BE2C (cell line): ENCODE data around the gene SFMBT2.
"Not testable (repeated sequence)": the region's sequence is repeated elsewhere in the genome, so short reads cannot be mapped to it uniquely, and the experiment has no call there.

Experiments
- DNase-seq: peaks from one replicate; pipeline ENCODE4 v3.0.0-alpha.2; 2020
- H3K27me3 ChIP-seq: fragments of 250-450 bp; sonication (Bioruptor Pico); 2 replicates; pipeline ENCODE4 v1.5.1; 2020; ENCODE audit warnings: mild to moderate bottlenecking
- H3K36me3 ChIP-seq: fragments of 250-450 bp; sonication (Bioruptor Pico); 2 replicates; pipeline ENCODE4 v1.5.1; 2020; ENCODE audit warnings: mild to moderate bottlenecking
- H3K4me1 ChIP-seq: fragments of 250-450 bp; sonication (Bioruptor Pico); 2 replicates; pipeline ENCODE4 v1.5.1; 2020
- H3K4me3 ChIP-seq: 2 replicates; pipeline ENCODE4 v1.5.1; 2011; ENCODE audit warnings: low read depth, low read length
- H3K9me3 ChIP-seq: fragments of 250-450 bp; sonication (Bioruptor Pico); 2 replicates; pipeline ENCODE4 v1.5.1; 2020
- TF ChIP-seq, protein P1 (sequence below): IDR thresholded peaks from 2 replicates; pipeline ENCODE4 v1.5.1; 2012; ENCODE audit warnings: mild to moderate bottlenecking, low read depth, low read length

The SFMBT2 gene

GRCh38 chr10:7397049-7398035, 13.5 kb downstream of the SFMBT2 start:
- no peaks in the 10 kb centered on the region for H3K4me1 ChIP-seq
- TF ChIP-seq, protein P1, sequence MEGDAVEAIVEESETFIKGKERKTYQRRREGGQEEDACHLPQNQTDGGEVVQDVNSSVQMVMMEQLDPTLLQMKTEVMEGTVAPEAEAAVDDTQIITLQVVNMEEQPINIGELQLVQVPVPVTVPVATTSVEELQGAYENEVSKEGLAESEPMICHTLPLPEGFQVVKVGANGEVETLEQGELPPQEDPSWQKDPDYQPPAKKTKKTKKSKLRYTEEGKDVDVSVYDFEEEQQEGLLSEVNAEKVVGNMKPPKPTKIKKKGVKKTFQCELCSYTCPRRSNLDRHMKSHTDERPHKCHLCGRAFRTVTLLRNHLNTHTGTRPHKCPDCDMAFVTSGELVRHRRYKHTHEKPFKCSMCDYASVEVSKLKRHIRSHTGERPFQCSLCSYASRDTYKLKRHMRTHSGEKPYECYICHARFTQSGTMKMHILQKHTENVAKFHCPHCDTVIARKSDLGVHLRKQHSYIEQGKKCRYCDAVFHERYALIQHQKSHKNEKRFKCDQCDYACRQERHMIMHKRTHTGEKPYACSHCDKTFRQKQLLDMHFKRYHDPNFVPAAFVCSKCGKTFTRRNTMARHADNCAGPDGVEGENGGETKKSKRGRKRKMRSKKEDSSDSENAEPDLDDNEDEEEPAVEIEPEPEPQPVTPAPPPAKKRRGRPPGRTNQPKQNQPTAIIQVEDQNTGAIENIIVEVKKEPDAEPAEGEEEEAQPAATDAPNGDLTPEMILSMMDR: no peak
- H3K27me3 ChIP-seq: no peaks in the 10 kb centered on the region
- no peaks in the 10 kb centered on the region for H3K9me3 ChIP-seq
- no peaks in the 10 kb centered on the region for H3K36me3 ChIP-seq
- H3K4me3 ChIP-seq: no peak overlapping the region
- no peak for DNase-seq

- H3K27me3 ChIP-seq, DNase-seq, H3K4me1 ChIP-seq, H3K36me3 ChIP-seq, H3K4me3 ChIP-seq, H3K9me3 ChIP-seq: not testable (repeated sequence)
These were observed 18.5 kb downstream of the SFMBT2 start for GRCh38 chr10:7392301-7392700.

DNA sequence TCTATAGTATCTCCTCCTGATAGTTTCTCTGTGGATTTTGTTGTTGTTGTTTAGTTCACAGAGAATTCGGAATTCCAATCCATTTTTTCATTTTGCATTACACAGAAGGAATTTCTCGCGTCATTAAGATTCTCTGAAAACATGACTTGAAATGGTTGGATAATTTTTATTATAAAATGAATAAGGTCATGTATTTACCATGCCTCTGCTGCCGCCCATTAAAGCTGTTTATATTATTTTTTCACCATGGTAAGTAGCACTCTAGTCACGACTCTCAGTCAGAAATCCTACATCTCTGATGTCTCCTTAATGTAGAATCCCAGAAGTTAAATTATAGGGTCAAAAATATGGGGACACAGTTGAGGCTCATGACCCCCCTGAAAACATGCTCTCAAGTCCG, 19.1 kb downstream of the SFMBT2 start:
- H3K36me3 ChIP-seq: no peaks in the 10 kb centered on the region
- no peaks in the 10 kb centered on the region for H3K4me1 ChIP-seq
- no peak overlapping the region for H3K4me3 ChIP-seq
- TF ChIP-seq, protein P1: no peak
- DNase-seq: no peak
- no peaks in the 10 kb centered on the region for H3K9me3 ChIP-seq
- no peaks in the 10 kb centered on the region for H3K27me3 ChIP-seq

GRCh38 chr10:7390689-7391110, 20.1 kb downstream of the SFMBT2 start:
- H3K4me1 ChIP-seq, H3K4me3 ChIP-seq: not testable (repeated sequence)

GRCh38 chr10:7389844-7390243, 21.0 kb downstream of the SFMBT2 start:
- H3K36me3 ChIP-seq: no peaks in the 10 kb centered on the region
- no peak overlapping the region for H3K4me3 ChIP-seq
- TF ChIP-seq, protein P1: no peak
- no peak for DNase-seq
- no peaks in the 10 kb centered on the region for H3K27me3 ChIP-seq
- H3K9me3 ChIP-seq: no peaks in the 10 kb centered on the region
- H3K4me1 ChIP-seq: no peaks in the 10 kb centered on the region

More at GRCh38 chr10:7390689-7391110, 20.1 kb downstream of the SFMBT2 start:
- H3K9me3 ChIP-seq, H3K36me3 ChIP-seq, DNase-seq, H3K27me3 ChIP-seq: not testable (repeated sequence)

DNA sequence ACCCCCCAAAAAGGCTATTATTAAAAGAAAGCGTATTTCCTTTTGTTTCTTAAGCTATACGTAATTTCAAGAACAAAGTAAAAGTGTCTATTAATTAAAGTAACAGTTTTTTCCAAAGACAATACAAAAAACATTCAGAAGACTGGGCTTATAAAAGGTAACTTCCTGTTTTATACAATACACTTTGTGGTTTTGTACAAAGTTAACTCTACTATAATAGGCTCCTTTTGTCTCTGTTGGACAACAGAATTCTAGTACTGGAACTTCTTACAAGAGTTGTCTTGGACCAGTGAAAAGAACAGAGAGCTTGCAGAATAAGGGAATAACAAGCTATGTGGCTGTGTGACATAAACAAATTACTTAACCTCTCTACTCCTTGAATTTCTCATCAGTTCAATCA, 21.5 kb downstream of the SFMBT2 start:
- no peaks in the 10 kb centered on the region for H3K9me3 ChIP-seq
- no peaks in the 10 kb centered on the region for H3K27me3 ChIP-seq
- no peaks in the 10 kb centered on the region for H3K36me3 ChIP-seq
- TF ChIP-seq, protein P1: no peak
- DNase-seq: no peak
- H3K4me1 ChIP-seq: no peaks in the 10 kb centered on the region
- no peak overlapping the region for H3K4me3 ChIP-seq

DNA sequence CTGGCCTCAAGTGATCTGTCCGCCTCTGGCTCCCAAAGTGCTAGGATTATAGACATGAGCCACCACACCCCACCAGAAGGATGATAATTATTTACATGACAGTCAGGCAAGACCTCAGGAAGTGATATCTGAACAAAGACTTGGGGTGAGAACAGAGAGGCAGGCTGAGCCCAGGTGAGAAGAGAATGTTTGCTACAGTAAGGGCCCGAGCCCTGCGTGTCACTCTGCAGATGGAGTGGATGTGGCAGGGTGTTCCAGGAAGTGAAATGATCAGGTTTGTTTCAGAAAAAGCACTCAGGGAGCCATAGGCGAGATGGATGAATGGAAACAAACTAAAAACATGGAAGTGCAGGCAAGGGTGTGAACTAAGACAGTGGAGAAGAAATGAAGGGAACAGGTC, 22.2 kb downstream of the SFMBT2 start:
- Histone ChIP-seq H3K27me3 (no peaks in the 10 kb centered on the region), H3K4me3 (no peak overlapping the region), H3K4me1 (no peaks in the 10 kb centered on the region), H3K9me3 (no peaks in the 10 kb centered on the region), H3K36me3 (no peaks in the 10 kb centered on the region)
- TF ChIP-seq, protein P1: no peak
- no peak for DNase-seq

- not testable (repeated sequence) for H3K36me3 ChIP-seq, H3K9me3 ChIP-seq, H3K27me3 ChIP-seq, H3K4me3 ChIP-seq, H3K4me1 ChIP-seq, DNase-seq
These were observed 22.7 kb downstream of the SFMBT2 start for GRCh38 chr10:7388149-7388548.
